ENCODE results near the gene MEG3.

MEG3 gene

DNA sequence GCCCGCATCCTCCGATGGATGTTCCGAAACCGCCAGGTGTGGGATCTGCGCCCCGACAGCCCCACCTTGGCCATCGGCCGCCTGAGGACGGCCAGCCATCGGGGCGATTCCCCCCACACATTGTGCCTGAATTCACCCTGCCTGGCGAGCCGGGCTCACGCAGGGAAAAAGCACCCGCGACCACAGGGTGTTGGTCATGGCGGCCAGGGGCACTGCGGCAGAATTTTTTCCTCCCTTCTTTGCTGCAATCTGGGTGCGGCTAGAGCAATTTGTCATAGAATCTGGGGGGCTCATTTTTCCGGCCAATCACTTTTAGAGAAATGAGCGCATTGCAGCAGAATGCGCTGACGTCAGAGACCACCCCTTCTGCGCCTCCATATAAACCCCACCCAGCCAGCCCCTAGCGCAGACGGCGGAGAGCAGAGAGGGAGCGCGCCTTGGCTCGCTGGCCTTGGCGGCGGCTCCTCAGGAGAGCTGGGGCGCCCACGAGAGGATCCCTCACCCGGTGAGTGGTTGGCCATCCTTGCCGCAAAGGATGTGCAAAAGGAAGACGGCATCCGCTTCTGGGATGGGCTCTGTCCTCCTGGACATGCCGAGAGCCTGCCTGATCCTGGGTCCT lies at the start of gene MEG3:
MEG3 (plus strand) TSS at position 406 of the 619 bp plus-strand sequence.
- DNase-seq = no peak
- TF ChIP-seq GATA1 (IDR thresholded peaks at IDR 0.05; ENCODE audit: low read depth, low read length) (no peak), POLR2A (IDR thresholded peaks at IDR 0.05; ENCODE audit: low read length) (no peak)

DNA sequence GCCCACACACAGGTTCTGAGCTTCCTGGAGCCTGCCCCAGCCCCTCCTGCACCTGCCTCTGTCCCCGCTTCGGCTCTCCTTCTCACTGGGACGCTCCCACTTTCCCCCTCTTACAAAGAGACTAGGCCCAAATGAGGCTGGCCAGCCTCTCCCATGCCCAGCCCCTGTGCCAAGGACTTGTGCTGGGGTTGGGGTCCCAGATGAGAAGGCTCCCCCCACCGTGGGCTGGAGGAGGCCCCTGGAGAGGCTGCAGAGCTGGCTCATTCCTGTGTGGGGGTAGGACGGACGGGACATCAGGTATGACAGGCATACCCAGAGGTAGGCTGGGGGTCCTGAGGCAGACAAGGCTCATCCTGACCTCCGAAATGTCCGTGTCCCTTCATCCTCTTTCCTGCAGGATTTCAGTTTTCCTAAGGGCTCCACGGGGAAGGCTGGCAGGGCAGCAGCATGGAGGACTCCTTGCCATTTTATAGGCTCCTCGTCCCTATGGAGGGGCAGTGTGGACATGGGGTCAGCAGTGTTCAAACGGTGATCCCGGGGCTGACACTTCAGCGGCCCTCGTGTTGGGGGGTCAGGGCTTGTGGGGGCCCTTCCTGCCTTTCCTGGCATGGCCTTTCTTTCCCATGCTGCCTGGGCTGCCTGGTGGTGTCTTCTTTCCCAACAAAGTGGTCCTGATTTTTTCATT lies 49.1 kb upstream of the MEG3 start:
- DNase-seq = no peak
- TF ChIP-seq POLR2A (IDR thresholded peaks at IDR 0.05; ENCODE audit: low read length) = no peak
- TF ChIP-seq GATA1 (IDR thresholded peaks at IDR 0.05; ENCODE audit: low read depth, low read length) = no peak

DNA sequence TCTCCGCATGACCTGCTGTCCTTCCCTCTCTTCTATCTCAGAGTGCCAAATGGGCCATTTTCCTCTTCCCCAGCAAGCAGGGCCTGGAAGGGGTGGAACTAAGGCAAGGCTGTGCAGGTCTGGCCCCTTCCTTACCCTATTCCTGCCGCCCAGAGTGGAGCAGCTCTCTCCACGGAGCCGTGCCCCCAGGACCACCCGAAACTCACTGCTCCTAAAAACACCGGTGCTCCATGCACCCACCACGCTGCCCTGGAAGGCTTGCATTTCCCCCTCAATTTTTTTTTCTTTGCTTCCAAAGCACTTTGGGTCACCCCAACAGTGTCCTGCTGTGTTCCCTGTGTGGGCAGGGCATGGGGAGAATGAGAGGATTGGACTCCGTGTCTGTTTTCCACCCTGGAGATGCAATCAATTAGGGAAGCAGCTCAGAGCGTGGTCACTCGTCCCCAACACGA lies 48.5 kb upstream of the MEG3 start:
- TF ChIP-seq GATA1 (IDR thresholded peaks at IDR 0.05; ENCODE audit: low read depth, low read length) (no peak), POLR2A (IDR thresholded peaks at IDR 0.05; ENCODE audit: low read length) (no peak)

DNA sequence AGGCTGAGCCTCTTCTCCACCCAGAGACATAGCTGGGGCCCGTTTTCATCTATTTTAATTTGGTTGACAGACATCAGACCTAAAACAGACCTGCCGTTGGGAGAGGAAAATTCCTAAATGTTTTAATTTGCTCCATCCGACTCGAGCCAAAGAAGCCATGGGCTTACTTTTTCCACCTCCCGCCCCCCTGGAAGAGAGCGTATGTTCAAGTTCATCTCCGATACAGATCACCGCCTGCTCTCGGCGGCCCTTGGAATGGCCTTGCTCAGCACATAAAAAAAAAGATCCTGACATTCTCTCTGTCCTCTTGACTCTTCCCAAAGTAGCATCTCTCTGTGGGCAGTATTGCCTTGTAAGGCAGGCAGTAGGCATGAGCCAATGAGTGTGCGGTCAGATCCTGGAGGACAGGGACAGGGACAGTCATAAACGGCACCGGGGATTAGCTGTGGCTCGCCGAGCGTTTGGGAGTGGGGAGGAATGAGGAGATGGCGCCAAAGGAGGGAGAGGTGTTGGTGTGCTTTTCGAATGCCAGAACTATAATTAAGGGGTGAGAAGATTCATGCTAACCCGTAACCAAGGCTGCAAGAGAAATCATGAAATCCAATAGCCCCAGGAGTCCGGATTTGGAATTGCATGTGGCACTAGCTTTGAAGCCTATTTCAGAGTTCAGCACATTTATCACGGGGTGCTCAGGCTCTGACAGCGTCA lies 47.9 kb upstream of the MEG3 start:
- no peak for DNase-seq

More for the DNA sequence above, 48.5 kb upstream of the MEG3 start:
- no peak for DNase-seq

DNA sequence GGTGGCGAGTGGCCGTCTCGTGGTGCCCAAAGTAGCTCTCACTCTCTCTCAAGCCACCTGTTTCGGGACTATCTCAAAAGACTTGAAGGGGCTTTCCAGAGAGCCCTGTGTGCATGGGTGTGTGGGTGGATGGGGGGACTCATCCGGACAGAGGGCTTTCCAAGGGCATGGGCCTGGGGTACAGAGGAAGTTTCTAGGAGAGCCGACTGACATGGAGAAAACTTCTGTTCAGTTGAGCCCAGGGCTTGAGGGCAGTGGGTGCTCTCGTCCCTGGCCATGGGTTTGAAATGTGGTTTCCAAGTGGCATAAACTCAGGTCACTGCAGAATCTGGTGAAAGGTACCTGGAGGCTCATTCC lies 47.4 kb upstream of the MEG3 start:
- TF ChIP-seq GATA1 (IDR thresholded peaks at IDR 0.05; ENCODE audit: low read depth, low read length) = no peak
- TF ChIP-seq POLR2A (IDR thresholded peaks at IDR 0.05; ENCODE audit: low read length) = no peak

More for the DNA sequence above, 47.9 kb upstream of the MEG3 start:
- no peak for TF ChIP-seq GATA1 (IDR thresholded peaks at IDR 0.05; ENCODE audit: low read depth, low read length)
- no peak for TF ChIP-seq POLR2A (IDR thresholded peaks at IDR 0.05; ENCODE audit: low read length)

DNA sequence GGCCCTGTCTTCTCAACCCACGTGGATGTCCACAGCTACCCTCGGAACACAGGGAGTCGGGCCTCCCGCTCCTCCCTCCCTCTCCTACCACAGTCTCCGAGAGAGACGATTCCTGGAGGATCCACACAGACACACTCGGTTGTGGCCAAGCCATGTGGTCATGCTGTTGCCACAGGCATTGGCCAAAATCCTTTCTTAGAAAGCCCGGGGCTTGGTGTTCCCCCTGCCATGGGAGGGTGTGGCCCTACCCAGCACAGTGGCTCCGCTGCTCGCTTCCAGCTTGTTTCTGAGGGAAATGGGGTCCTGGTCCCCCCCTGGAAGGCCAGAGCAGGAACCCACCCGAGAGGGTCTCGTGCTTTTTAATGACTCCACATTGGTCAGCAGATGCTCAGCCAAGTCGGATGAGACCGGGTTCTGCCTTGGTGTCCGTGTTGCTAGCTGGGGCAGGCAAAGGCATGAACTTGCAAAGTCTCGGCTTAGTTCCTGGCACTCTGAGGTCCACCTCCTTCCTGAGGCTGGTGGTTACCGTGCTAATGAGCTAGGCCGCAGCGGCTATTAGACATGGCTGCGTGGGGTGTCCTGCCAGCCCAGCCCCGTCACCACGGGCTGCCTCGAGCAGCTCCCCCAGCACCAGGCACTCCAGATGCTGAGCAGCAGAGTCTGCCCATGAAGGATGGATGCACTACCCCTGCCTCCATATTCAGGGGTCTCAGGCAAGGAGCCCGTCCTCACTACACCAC lies 46.8 kb upstream of the MEG3 start:
- no peak for DNase-seq
- TF ChIP-seq POLR2A (IDR thresholded peaks at IDR 0.05; ENCODE audit: low read length) (no peak), GATA1 (IDR thresholded peaks at IDR 0.05; ENCODE audit: low read depth, low read length) (no peak)

More for the DNA sequence above, 47.4 kb upstream of the MEG3 start:
- DNase-seq = no peak

DNA sequence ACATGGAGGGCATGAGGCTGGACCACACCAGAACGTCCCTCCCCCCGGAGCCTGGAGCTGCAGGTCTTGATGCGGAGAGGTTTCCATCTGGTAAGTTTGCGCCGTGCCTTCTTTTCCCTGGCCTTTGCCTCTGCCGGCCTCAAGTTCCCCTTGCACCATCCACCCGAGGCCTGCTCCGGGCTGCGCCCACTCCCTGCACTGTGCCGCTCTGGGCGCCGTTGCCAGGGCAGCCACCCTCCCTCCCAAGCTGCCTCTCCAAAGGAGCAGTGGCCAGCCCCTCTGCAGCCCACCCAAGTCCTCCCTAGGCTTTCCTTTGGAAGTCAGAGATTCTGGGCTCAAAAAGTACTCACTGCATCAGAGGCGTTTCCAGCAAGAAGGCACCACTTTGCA lies 46.2 kb upstream of the MEG3 start:
- TF ChIP-seq GATA1 (IDR thresholded peaks at IDR 0.05; ENCODE audit: low read depth, low read length) = no peak
- no peak for TF ChIP-seq POLR2A (IDR thresholded peaks at IDR 0.05; ENCODE audit: low read length)
- DNase-seq = no peak

DNA sequence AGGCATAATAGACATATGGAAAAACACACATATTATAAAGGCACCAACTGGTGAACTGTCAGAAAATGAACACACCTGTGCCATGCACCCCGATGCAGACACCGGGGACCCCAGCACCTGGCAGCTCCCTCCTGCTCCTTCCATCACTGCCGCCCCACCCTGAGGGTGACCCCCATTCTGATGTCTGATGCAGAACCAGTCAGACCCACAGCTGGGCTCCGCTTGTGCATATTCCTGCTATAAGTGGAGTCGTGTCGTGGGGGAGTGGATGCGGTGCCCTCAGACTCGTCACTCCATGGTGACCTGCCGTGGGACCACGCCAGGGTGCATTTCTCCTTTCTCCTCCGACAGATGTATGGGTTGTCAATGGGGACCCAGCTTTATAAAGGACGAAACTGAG lies 45.7 kb upstream of the MEG3 start:
- TF ChIP-seq POLR2A (IDR thresholded peaks at IDR 0.05; ENCODE audit: low read length) (no peak), GATA1 (IDR thresholded peaks at IDR 0.05; ENCODE audit: low read depth, low read length) (no peak)

DNA sequence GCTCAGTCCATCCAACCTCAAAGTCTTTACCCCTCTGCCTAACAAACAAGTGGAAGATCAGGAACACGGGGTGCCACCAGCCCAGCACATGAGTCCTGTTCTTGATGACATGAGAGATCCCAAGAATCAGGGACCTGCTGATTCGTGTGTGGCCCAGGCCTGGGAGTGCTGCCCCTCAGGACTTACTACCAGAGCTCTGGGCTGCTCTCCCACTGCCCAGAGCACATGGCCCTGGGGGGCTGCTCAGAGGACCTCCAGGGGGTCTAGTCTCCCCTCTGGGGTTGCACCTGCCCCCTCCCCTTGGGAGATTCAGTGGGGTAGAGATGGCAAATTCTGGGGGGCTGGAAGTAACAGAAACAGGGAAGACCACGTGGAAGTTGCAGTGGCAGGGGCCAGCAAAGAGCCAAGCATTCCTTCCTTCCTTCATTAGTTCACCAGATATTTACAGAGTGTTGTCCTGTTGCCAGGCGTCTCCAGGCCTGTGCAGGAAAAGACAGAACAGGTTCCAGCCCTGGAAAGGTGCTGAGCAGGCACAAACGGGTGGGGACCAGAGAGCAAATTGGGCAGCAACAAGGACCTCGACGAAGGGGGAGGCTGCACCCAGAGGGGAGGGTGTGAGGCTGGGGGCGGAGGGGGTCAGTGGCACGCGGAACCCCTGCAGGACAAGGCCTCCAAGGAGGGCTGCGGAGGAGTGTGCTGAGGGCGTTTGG lies 45.1 kb upstream of the MEG3 start:
- TF ChIP-seq POLR2A (IDR thresholded peaks at IDR 0.05; ENCODE audit: low read length) (no peak), GATA1 (IDR thresholded peaks at IDR 0.05; ENCODE audit: low read depth, low read length) (no peak)
- no peak for DNase-seq

More for the DNA sequence above, 45.7 kb upstream of the MEG3 start:
- DNase-seq = no peak

DNA sequence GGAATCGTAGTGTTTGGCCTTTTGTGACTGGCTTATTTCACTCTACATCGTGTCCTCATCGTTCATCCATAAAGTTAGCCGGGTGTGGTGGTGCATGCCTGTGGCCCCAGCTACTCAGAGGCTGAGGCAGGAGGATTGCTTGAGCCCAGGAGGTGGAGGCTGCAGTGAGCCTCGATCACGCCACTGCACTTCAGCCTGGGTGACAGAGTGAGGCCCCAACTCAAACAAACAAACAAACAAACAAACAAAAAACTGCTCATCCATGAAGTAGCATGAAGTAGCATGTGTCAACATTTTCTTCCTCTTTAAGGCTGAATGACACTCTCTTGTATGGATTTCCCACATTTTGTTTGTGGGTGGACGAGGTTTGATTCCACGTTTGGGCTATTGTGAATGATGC lies 44.0 kb upstream of the MEG3 start:
- TF ChIP-seq GATA1 (IDR thresholded peaks at IDR 0.05; ENCODE audit: low read depth, low read length) (no peak), POLR2A (IDR thresholded peaks at IDR 0.05; ENCODE audit: low read length) (no peak)
- DNase-seq = no peak

DNA sequence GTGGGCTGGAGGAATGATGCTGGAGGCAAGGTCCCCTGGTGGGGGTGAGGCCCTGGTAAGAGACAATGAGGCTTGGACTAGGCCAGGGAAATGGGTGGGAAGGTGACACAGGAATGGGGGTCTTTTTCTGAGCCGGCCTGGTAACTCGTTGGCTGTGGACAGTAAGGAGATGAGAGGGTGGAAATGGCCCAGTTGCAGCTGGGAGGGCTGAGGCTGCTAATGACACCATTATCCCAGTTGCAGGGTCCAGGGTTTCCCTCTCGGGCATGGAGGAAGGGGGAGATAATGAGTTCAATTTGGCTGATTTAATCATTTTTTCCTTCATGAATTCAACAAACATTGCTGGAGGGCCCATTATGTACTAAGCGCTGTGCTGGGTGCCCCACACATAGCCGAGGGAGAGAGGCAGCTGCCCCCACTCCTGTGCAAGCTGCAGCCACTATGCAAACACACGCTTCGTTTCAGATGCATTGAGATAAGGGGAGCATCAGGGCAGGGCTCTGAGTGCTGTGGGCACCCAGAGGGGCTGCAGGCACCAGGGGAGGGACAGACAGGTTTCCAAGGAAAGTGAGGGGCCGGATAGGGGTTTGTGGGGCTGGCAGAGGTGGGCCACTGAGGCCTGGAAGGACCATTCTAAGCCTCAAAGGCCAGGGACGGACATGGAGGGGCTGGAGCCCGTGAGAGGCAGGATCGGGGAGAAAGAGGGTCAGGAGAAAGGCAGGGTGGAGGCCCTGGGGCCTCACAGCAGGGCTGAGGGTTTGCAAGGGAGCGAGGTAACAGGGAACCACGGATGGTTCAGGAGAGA lies 43.2 kb upstream of the MEG3 start:
- DNase-seq = no peak
- TF ChIP-seq GATA1 (IDR thresholded peaks at IDR 0.05; ENCODE audit: low read depth, low read length) (no peak), POLR2A (IDR thresholded peaks at IDR 0.05; ENCODE audit: low read length) (no peak)

DNA sequence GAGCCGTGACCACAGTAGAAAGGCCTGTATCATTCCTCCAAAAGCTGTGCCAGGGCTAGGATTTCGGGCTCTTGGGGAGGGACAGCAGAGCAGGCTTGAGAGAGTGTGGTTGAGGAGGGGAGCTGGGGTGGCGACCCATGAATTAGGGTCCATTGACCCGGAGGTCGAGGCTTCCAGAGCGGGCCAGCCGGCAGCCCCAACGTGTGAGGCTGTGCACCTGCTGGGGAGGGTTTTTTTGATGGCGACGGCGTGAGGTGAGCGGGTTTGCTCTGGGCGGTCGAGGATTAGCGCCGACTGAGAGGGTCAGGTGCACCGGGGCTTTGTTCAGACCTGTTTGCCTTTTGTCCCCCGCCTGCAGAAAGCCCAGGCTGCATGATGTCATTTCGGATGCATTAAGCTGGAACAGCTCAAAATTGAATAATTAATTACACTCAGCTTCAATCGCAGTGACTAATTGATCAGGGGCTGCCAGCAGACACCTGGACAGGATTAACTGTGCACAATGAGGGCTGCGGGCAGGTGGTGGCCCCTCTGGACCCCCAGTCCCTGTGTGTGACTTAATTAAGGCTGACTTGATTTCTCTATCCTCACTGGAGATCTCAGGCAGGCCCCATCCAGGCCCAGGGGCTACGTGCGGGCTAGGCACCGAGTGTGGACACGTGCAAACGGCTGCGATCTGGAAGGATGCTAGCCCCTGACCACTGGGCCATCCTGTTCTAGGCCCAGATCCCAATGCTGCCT lies 42.1 kb upstream of the MEG3 start:
- TF ChIP-seq POLR2A (IDR thresholded peaks at IDR 0.05; ENCODE audit: low read length) (no peak), GATA1 (IDR thresholded peaks at IDR 0.05; ENCODE audit: low read depth, low read length) (no peak)
- DNase-seq = no peak
